Prostate gland (tissue), 2 donors: ENCODE results near the gene PPP2R5C. TPM values are rescaled to one million over a fixed set of nuclear protein-coding genes. Genes with fewer than 3 reads are reported as not detected.
"Not testable (repeated sequence)": the region's sequence is repeated elsewhere in the genome, so short reads cannot be mapped to it uniquely, and the experiment has no call there.

Source experiments
- DNase-seq: peaks from one replicate; pipeline ENCODE4 v3.0.0-alpha.2; 2019; ENCODE audit warnings: low spot score
- H3K27ac ChIP-seq, 2 donors: fragments of 200-600 bp; sonication (generic); 2 replicates each; pipeline ENCODE4 v1.5.1; 2017 to 2019
- H3K27me3 ChIP-seq: fragments of 200-600 bp; sonication (generic); replicated peaks from 2 replicates; pipeline ENCODE4 v1.5.1; 2019; ENCODE audit not compliant: insufficient read depth
- H3K36me3 ChIP-seq, 2 donors: fragments of 200-600 bp; sonication (generic); 1 replicate in 1 of 2; 2 replicates in 1 of 2; pipeline versions ENCODE4 v1.5.1 to v1.8.1; 2017 to 2019
- H3K4me1 ChIP-seq: fragments of 200-600 bp; sonication (generic); replicated peaks from 2 replicates; pipeline ENCODE4 v1.5.1; 2019
- H3K4me3 ChIP-seq, 2 donors: fragments of 200-600 bp; sonication (generic); 2 replicates each; pipeline ENCODE4 v1.5.1; 2017 to 2019
- H3K9me3 ChIP-seq: fragments of 200-600 bp; sonication (generic); 2 replicates; pipeline ENCODE4 v1.5.1; 2017
- POLR2A ChIP-seq: fragments of 450-650 bp; IDR thresholded peaks from one replicate; pipeline ENCODE4 v1.6.1; 2016; ENCODE audit warnings: antibody characterized with exemption, mild to moderate bottlenecking
- POLR2AphosphoS5 ChIP-seq: sonication (generic); formaldehyde crosslinking; IDR thresholded peaks from one replicate; pipeline ENCODE4 v1.6.1; 2017; ENCODE audit warnings: antibody characterized with exemption
- WGBS: methylation state at CpG from one replicate; pipeline ENCODE4 v1.1.5; 2018; 5-methylcytosine and 5-hydroxymethylcytosine counted together
- intact Hi-C: fragments of 100-400 bp; cut with DNase I; formaldehyde crosslinking; loops from one replicate; pipeline ENCODE4 v1.14.2; 2022
- small RNA-seq, 2 donors: library from RNA; depleted of rRNA; stranded (forward); fragments of <200 nt; gene quantifications; one replicate each; pipeline ENCODE3, GENCODE V24; 2016
- total RNA-seq, 2 donors: library from RNA; depleted of rRNA; stranded (reverse); fragments of >200 nt; gene quantifications; one replicate each; pipeline ENCODE4 v1.1.0, GENCODE V29; 2016
- TF ChIP-seq, protein P1 (sequence below), 4 experiments: fragments of 200-600 bp in 2 of 4; fragments of 450-650 bp in 2 of 4; sonication (generic) in 2 of 4; IDR thresholded peaks; 1 replicate in 3 of 4; 2 replicates in 1 of 4; pipeline ENCODE4 v1.5.1; 2016 to 2019; ENCODE audit warnings: antibody characterized with exemption in 4 of 4, mild to moderate bottlenecking in 2 of 4, moderate library complexity in 2 of 4

PPP2R5C gene
- total RNA-seq, 2 donors from 2014 or later, result 67.8 to 96.2 TPM

DNA sequence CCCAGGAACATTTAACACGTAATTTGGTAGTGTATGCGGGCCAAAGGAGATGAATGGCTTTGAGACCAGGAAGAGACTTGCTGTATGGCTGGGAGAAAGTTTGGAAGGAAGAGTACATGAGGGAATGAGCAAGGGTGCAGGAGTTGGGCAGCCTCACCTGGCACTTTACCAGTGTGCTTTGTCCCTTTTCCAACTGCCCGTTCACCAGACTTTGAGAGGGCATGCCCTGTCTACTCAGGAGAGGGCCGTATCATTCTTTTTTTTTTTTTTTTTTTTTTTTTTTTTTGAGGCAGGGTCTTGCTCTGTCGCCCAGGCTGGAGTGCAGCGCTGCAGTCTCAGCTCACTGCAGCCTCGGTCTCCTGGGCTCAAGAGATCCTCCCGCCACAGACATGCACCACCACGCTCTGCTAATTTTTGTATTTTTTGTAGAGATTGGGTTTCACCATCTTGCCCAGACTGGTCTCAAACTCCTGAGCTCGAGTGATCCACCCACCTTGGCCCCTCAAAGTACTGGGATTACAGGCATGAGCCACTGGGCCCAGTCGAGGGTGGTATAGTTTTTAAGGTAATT is 209.4 kb downstream of the PPP2R5C start:
- DNase-seq, result no peak
- TF ChIP-seq POLR2A (no peak), POLR2AphosphoS5 (no peak)
- TF ChIP-seq, protein P1, sequence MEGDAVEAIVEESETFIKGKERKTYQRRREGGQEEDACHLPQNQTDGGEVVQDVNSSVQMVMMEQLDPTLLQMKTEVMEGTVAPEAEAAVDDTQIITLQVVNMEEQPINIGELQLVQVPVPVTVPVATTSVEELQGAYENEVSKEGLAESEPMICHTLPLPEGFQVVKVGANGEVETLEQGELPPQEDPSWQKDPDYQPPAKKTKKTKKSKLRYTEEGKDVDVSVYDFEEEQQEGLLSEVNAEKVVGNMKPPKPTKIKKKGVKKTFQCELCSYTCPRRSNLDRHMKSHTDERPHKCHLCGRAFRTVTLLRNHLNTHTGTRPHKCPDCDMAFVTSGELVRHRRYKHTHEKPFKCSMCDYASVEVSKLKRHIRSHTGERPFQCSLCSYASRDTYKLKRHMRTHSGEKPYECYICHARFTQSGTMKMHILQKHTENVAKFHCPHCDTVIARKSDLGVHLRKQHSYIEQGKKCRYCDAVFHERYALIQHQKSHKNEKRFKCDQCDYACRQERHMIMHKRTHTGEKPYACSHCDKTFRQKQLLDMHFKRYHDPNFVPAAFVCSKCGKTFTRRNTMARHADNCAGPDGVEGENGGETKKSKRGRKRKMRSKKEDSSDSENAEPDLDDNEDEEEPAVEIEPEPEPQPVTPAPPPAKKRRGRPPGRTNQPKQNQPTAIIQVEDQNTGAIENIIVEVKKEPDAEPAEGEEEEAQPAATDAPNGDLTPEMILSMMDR (IDR thresholded peaks at IDR 0.05), result no peak
- Histone ChIP-seq H3K27ac (no peak overlapping the region), H3K27me3 (no peaks in the 10 kb centered on the region), H3K4me3 (no peak overlapping the region), H3K36me3 (no peaks in the 10 kb centered on the region), H3K4me1 (no peaks in the 10 kb centered on the region), H3K9me3 (no peaks in the 10 kb centered on the region)
- intact Hi-C loops, result no loop called here
- 73% methylated on average over 11 of the region's 11 CpGs for WGBS

DNA sequence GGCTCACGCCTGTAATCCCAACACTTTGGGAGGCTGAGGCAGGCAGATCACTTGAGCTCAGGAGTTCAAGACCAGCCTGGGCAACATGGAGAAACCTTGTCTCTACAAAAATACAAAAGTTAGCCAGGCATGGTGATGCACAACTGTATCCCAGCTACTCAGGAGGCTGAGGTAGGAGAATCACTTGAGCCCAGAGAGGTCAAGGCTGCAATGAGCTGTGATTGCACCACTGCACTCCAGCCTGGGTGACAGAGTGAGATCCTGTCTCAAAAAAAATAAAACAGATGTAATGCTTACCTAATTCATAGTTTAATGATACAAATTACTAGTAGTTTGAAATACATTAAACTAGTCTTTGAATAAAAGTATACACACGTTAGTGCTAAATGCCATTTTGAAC is 209.9 kb downstream of the PPP2R5C start:
- H3K4me1 ChIP-seq, DNase-seq, H3K4me3 ChIP-seq, intact Hi-C loops, H3K36me3 ChIP-seq, H3K9me3 ChIP-seq, H3K27ac ChIP-seq, H3K27me3 ChIP-seq: not testable (repeated sequence)
- 96% methylated on average over 2 of the region's 2 CpGs for WGBS

DNA sequence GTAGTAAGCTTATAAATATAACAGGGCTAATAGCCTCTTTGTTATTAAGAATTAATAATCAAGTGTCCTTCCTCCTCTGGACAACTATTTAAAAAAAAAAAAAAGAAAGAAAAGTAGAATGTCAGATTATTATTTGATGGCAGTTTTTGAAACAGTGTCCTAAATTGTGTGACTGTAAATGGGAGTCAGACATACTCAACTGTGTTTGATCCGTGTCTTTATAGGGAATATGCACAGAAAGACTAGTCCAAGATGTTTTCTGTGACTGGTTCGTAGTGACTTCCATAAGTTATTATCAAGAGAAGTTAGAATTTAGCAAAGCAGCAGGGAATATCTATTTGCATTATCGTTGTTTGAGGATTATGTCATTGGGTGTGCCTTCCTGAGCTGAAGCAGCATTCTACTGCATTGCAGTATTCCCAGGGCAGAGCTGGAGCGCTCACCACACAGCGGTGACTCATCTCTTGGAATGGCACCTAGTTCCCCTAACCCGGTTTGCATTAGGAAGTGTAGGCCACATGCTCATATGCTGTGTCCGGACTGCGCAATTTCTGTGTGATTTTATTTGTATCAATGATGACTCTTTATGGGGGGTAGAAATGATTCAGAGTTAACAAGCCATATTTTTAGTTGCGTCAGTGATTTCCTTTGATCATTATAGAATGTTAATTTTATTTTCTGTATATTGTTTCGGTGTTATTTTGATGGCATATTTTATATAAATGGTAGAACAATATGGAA is 210.8 kb downstream of the PPP2R5C start:
- 31% methylated on average over 10 of the region's 10 CpGs for WGBS
- Histone ChIP-seq H3K4me3 (no peak overlapping the region), H3K36me3 (no peaks in the 10 kb centered on the region), H3K27ac (peak overlapping the region in 1 of 2 donors; percentile 0), H3K27me3 (no peaks in the 10 kb centered on the region), H3K4me1 (no peaks in the 10 kb centered on the region), H3K9me3 (no peaks in the 10 kb centered on the region)
- intact Hi-C loops, result no loop called here
- TF ChIP-seq, protein P1 (IDR thresholded peaks at IDR 0.05), result no peak
- no peak for TF ChIP-seq POLR2A
- TF ChIP-seq POLR2AphosphoS5, result peak; percentile 85
- DNase-seq, result peak; percentile 75

- H3K4me1 ChIP-seq, result no peaks in the 10 kb centered on the region
- no peaks in the 10 kb centered on the region for H3K27me3 ChIP-seq
- WGBS, result 94% methylated on average over 7 of the region's 7 CpGs
- H3K4me3 ChIP-seq, result no peak overlapping the region
- H3K36me3 ChIP-seq, result no peaks in the 10 kb centered on the region
- H3K27ac ChIP-seq, result no peak overlapping the region
- TF ChIP-seq POLR2A, result no peak
- DNase-seq, result no peak
- no peaks in the 10 kb centered on the region for H3K9me3 ChIP-seq
- intact Hi-C loops, result no loop called here
Observed at GRCh38 chr14:101973356-101973755, 211.8 kb downstream of the PPP2R5C start.

DNA sequence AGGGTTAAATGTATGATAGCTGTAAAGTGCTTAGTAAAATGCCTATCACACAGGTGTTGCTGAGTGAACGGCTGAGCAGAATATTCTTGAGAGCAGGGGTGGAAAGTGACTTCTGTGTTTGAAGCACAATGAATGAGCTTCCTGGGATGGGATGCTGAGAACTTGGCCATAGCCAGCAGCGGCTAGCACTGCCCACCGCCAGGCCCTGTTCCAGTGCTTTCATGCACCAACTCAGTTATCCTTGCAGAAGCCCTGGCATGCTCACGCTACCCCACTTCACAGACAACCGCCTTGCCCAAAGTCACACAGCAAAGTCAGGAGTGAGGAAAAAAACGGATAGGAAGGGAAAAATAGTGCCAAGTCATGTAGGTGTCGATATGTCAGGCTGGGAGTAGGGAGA is 213.7 kb downstream of the PPP2R5C start:
- no peak for TF ChIP-seq POLR2AphosphoS5
- TF ChIP-seq, protein P1 (IDR thresholded peaks at IDR 0.05), result no peak
- TF ChIP-seq POLR2A, result no peak
- Histone ChIP-seq H3K9me3 (no peaks in the 10 kb centered on the region), H3K36me3 (no peaks in the 10 kb centered on the region), H3K27ac (no peak overlapping the region), H3K27me3 (no peaks in the 10 kb centered on the region), H3K4me3 (no peak overlapping the region), H3K4me1 (no peaks in the 10 kb centered on the region)
- no peak for DNase-seq
- 79% methylated on average over 7 of the region's 7 CpGs for WGBS
- intact Hi-C loops, result no loop called here

Small RNAs within 50 kb of the gene (small RNA-seq; reads per million reads assigned to genes)
- gene AL118558.2 (0 reads per million in 2 donors), gene RNU6-790P (0 reads per million in 2 donors)

Other genes with a start within 250 kb of the PPP2R5C start
- 1 to 10 TPM in 1 of 2 donors, under 1 TPM in 1; 0.82 to 6.9 TPM for gene DIO3, start 200.2 kb upstream of the PPP2R5C start, total RNA-seq
- 100 to 1,000 TPM; 366 to 616 TPM for gene DYNC1H1, start 202.9 kb downstream of the PPP2R5C start, total RNA-seq